BE2C (cell line): ENCODE measurements around the gene PHACTR3.

Experiments
- DNase-seq: peaks from one replicate; pipeline ENCODE4 v3.0.0-alpha.2; 2020
- H3K27me3 ChIP-seq: fragments of 250-450 bp; sonication (Bioruptor Pico); 2 replicates; pipeline ENCODE4 v1.5.1; 2020; ENCODE audit warnings: mild to moderate bottlenecking
- H3K36me3 ChIP-seq: fragments of 250-450 bp; sonication (Bioruptor Pico); 2 replicates; pipeline ENCODE4 v1.5.1; 2020; ENCODE audit warnings: mild to moderate bottlenecking
- H3K4me1 ChIP-seq: fragments of 250-450 bp; sonication (Bioruptor Pico); 2 replicates; pipeline ENCODE4 v1.5.1; 2020
- H3K4me3 ChIP-seq: 2 replicates; pipeline ENCODE4 v1.5.1; 2011; ENCODE audit warnings: low read depth, low read length
- H3K9me3 ChIP-seq: fragments of 250-450 bp; sonication (Bioruptor Pico); 2 replicates; pipeline ENCODE4 v1.5.1; 2020
- TF ChIP-seq, protein P1 (sequence below): IDR thresholded peaks from 2 replicates; pipeline ENCODE4 v1.5.1; 2012; ENCODE audit warnings: mild to moderate bottlenecking, low read depth, low read length

Gene PHACTR3

DNA sequence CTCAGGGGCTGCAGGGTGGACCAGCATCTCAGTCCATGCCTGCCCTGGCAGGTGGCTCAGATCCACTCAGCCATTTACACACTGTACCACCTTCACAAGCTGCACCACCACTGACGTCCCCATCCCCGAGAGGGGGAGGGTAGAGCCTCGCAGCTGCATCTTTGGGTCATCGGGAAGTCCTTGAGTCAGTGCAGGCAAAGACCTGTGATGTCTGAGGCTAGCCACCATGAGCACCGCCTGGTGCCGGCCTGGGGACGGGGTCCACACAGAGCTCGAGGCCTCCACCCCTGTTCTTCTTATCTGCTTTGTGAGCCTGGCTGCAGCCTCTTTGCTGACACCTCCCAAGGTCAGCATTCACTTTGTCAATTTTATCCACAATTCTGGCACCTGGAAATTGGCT is 141.4 kb downstream of the PHACTR3 start:
- DNase-seq, result no peak
- no peaks in the 10 kb centered on the region for H3K36me3 ChIP-seq
- H3K4me3 ChIP-seq, result no peak overlapping the region
- H3K9me3 ChIP-seq, result no peaks in the 10 kb centered on the region
- peaks cover 5% of the 10 kb centered on the region for H3K27me3 ChIP-seq
- TF ChIP-seq, protein P1, sequence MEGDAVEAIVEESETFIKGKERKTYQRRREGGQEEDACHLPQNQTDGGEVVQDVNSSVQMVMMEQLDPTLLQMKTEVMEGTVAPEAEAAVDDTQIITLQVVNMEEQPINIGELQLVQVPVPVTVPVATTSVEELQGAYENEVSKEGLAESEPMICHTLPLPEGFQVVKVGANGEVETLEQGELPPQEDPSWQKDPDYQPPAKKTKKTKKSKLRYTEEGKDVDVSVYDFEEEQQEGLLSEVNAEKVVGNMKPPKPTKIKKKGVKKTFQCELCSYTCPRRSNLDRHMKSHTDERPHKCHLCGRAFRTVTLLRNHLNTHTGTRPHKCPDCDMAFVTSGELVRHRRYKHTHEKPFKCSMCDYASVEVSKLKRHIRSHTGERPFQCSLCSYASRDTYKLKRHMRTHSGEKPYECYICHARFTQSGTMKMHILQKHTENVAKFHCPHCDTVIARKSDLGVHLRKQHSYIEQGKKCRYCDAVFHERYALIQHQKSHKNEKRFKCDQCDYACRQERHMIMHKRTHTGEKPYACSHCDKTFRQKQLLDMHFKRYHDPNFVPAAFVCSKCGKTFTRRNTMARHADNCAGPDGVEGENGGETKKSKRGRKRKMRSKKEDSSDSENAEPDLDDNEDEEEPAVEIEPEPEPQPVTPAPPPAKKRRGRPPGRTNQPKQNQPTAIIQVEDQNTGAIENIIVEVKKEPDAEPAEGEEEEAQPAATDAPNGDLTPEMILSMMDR, result no peak
- H3K4me1 ChIP-seq, result no peaks in the 10 kb centered on the region

- H3K27me3 ChIP-seq, result peaks cover 8% of the 10 kb centered on the region
- H3K9me3 ChIP-seq, result no peaks in the 10 kb centered on the region
- TF ChIP-seq, protein P1, result no peak
- no peak overlapping the region for H3K4me3 ChIP-seq
- no peak for DNase-seq
- no peaks in the 10 kb centered on the region for H3K4me1 ChIP-seq
- no peaks in the 10 kb centered on the region for H3K36me3 ChIP-seq
These were observed 141.8 kb downstream of the PHACTR3 start for GRCh38 chr20:59746155-59746554.

- H3K36me3 ChIP-seq, result no peaks in the 10 kb centered on the region
- H3K27me3 ChIP-seq, result peaks cover 10% of the 10 kb centered on the region
- TF ChIP-seq, protein P1, result no peak
- H3K4me1 ChIP-seq, result no peaks in the 10 kb centered on the region
- H3K9me3 ChIP-seq, result no peaks in the 10 kb centered on the region
- H3K4me3 ChIP-seq, result no peak overlapping the region
- DNase-seq, result no peak
These were observed 143.6 kb downstream of the PHACTR3 start for GRCh38 chr20:59747671-59748515.

DNA sequence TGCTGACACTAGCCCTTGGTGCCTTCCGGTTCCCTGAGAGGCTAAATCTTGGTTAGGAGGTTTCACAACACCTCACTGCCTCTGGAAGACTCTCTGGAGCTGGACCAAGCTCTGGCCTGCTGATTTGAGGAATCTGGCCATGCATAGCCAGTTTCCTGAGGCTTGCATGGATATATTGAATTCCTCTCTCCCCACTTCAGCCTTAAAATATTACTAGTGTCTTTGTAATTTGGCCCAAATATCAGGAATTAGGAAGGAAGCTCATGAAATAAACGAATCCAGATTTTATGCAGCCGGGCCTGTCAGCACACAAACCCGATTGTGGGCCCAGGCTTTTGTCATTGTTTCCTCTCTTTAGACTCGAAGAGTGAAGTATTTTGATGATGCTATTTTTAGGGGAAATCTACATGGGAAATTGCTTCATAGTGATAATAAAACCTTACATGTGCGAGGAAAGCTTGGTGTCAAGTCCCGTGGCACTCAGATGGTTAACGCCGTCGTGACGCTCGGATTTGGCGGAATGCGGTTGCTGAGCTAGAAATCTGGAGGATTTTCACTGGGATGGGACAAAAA is 144.4 kb downstream of the PHACTR3 start:
- H3K4me3 ChIP-seq, result no peak overlapping the region
- no peaks in the 10 kb centered on the region for H3K9me3 ChIP-seq
- DNase-seq, result no peak
- TF ChIP-seq, protein P1, result no peak
- no peaks in the 10 kb centered on the region for H3K4me1 ChIP-seq
- H3K27me3 ChIP-seq, result peaks cover 16% of the 10 kb centered on the region
- no peaks in the 10 kb centered on the region for H3K36me3 ChIP-seq

DNA sequence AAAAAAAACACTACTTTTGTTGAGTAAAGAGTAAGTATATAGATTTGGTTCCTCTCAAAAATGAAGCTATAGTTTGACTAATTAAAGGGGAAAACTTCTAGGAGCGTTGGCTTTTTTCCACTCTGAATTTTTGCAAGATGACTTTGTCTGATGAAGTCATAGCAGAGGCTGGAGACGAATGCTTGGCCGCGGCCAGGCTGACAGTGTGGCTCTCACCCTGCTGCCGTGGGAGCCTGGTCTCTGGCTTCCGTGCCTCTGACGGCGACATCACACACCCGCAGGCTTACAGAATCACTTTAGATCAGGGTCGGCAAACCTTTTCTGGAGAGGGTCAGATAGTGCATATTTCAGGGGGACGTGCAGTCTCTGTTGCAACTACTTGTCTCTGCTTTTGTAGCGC is 145.0 kb downstream of the PHACTR3 start:
- TF ChIP-seq, protein P1, result no peak
- DNase-seq, result no peak
- H3K9me3 ChIP-seq, result no peaks in the 10 kb centered on the region
- no peaks in the 10 kb centered on the region for H3K4me1 ChIP-seq
- no peaks in the 10 kb centered on the region for H3K36me3 ChIP-seq
- peaks cover 21% of the 10 kb centered on the region for H3K27me3 ChIP-seq
- no peak overlapping the region for H3K4me3 ChIP-seq
